ENCODE results near the gene PKHD1. TPM values are rescaled to one million over a fixed set of nuclear protein-coding genes. Genes with fewer than 3 reads are reported as not detected.

The PKHD1 gene
- total RNA-seq, 1 donor from 2014 or later, result 1.7 TPM

GRCh38 chr6:51813904-51814303 is 273.5 kb downstream of the PKHD1 start:
- DNase-seq (ENCODE audit: low spot score), result no peak

- no peak for DNase-seq (ENCODE audit: low spot score)
Measured at GRCh38 chr6:51812231-51812630, 275.2 kb downstream of the PKHD1 start.

- no peak for DNase-seq (ENCODE audit: low spot score)
Measured at GRCh38 chr6:51805517-51805916, 281.9 kb downstream of the PKHD1 start.

GRCh38 chr6:51800603-51801002 is 286.8 kb downstream of the PKHD1 start:
- DNase-seq (ENCODE audit: low spot score), result no peak

GRCh38 chr6:51793393-51793792 is 294.0 kb downstream of the PKHD1 start:
- no peak for DNase-seq (ENCODE audit: low spot score)

DNA sequence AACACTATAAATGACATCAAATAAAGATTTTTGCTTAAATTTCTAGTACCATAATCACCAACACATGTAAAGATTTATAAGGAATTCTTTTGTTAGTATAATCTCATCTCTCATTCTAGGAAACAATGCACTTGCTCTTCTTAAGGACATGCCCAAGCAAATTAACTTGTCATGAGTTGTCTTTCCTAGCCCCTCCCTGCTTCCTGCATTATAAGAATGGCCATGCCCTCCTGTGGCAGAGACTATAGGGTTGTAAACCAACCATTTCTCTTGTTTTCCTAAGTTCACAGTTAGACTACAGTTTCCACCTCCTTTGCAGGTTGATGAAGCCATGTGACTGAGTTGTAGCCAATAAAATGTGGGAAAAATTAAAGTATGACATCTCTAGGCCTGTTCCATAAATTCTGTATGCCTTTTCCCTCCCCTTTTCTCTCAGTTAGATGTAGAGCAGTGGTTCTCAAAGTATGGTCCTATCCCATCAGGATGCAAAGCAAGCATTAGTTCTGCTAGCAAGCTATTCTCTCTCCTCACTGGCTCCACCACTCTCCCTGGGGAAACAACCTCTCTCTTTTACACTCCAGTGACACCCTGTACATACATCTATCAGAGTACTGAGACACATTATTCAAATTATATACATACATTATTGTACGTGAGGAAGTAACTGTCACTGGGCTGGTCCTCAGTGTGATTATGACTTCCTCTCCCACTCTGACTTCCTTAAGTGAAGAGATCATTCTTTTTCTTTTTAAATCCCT is 295.0 kb downstream of the PKHD1 start:
- DNase-seq (ENCODE audit: low spot score), result no peak

- DNase-seq (ENCODE audit: low spot score), result no peak
Measured at GRCh38 chr6:51790946-51791345, 296.5 kb downstream of the PKHD1 start.

DNA sequence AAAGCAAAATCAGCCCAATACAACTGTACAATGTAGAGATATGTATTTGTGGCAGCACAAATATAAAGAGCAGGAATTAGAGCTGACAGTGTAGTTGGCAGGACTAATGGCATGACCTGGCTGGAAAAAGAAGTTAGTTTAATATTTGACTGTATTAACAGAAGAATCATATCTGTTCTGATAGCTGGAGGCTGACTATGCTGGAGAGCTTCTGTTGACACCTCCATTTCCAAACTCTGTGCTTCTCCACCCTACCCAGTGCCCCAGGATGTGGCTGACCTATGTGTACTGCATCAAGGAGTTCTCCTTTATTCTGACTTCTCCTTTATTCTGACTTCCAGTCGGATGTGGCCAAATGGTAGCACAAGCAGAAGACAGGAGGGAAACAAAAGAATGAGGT is 299.3 kb downstream of the PKHD1 start:
- DNase-seq (ENCODE audit: low spot score), result no peak

DNA sequence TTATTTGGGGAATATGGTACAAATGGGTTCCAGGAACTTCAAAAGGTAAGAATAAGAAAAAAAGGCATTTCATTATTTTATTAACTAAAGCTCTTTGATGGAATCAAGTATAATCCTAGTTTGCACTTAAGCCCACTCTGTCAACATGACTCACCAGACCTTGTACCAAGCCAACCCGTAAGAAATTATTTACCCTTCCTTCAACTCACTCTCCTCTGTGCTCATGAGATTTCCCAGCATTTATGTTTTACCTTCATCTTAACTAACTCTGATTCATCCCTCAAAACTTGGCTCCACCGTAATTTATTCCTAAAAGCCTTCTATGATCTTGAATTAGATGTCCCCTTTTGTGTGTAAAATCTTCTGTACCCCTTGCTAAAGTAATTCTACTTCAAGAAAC is 308.7 kb downstream of the PKHD1 start:
- no peak for DNase-seq (ENCODE audit: low spot score)

GRCh38 chr6:51777618-51778017 is 309.8 kb downstream of the PKHD1 start:
- DNase-seq (ENCODE audit: low spot score), result no peak

GRCh38 chr6:51775942-51776860 is 311.2 kb downstream of the PKHD1 start:
- no peak for DNase-seq (ENCODE audit: low spot score)

- DNase-seq (ENCODE audit: low spot score), result no peak
Measured at GRCh38 chr6:51768087-51768486, 319.3 kb downstream of the PKHD1 start.

- DNase-seq (ENCODE audit: low spot score), result no peak
Measured at GRCh38 chr6:51765230-51765629, 322.2 kb downstream of the PKHD1 start.

DNA sequence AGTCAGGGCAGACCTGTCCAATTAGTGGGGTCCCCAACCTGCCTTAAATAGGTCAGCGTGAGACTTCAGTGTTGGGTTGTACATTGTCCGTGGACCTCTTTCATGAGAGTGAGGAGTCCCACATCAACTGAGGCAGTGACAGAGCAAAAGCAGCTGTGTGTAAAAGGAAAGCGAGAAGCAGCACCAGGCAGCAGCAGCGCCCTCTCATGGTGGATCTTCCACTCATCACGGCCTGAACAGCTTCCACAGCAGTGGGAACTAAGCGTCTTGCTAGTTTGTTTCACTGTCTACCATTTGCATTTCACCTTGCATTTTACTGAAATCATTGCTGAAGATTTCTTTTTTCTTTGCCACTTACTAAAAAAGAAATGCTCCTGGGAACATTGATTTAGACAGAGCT is 333.8 kb downstream of the PKHD1 start:
- DNase-seq (ENCODE audit: low spot score), result no peak

DNA sequence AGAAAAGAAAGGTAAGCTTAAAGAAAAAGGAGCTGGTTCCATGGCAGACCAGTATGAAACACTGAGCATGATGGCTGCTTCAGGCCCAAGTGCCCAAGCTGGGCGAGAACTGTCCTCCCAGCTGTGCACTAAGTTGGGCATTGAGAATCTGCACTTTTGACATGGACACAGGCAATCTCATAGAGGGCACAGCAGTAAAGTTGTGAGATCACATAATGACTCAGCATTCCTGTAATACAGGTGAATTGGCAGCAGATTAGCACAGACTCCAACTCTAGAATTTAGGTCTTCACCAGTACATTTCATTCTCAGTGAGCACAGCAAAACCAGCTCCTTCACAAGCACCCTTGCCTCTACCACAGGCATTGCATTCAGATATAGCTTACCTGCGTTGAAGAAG is 343.4 kb downstream of the PKHD1 start:
- DNase-seq (ENCODE audit: low spot score), result no peak

DNA sequence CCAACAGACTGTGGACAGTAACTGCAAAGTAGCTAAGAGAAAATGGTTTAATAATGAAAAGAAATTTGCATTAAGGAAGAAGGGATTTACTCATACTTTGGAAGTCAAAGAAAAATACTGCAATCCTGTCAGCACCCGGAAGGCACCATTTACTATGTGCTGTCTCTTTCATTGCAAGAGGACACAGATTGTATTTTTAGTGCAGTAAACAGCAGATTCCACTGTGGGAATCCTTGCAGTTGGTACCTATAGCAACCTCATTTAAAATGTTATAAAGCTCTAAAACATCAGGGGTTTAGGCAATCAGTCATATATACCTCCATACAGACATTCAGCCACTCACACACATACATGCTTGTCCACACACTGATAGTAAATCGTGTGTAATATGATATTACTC is 346.8 kb downstream of the PKHD1 start:
- DNase-seq (ENCODE audit: low spot score), result no peak

GRCh38 chr6:51738614-51739013 is 348.8 kb downstream of the PKHD1 start:
- no peak for DNase-seq (ENCODE audit: low spot score)

DNA sequence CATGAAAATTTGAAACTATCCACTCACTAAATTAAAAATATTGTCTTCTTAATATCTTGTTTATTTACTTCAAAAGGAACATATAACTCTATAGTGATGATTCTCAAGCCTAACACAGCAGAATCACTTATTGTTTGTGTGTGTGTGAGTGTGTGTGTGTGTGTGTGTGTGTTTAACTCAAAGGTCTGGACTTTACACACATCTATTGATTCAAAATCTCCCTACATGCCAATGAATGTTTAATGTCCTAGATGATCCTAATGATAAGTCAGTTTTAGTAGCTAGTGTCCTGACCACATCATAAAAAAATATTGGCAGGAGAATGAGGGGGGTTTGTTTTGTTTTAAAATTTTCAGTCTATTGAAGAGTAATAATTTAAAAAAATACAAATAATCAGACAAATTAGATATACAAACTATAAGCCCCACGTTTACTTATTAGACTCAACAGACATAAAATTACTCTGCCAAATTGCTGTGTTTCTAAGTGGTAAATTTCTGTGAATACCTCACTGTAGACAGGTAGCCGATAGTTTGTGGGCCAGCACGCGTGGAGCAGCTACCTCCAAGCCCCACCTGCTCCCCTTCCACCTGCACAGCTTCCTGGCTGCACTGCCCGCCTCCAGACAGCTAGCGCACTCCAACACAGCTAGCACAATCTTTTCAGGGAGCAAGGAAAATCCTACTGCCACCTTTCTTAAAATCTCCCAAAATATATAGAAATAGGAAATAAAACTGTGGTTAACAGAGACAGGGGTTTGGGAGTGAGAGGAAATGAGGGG is 349.6 kb downstream of the PKHD1 start:
- no peak for DNase-seq (ENCODE audit: low spot score)

DNA sequence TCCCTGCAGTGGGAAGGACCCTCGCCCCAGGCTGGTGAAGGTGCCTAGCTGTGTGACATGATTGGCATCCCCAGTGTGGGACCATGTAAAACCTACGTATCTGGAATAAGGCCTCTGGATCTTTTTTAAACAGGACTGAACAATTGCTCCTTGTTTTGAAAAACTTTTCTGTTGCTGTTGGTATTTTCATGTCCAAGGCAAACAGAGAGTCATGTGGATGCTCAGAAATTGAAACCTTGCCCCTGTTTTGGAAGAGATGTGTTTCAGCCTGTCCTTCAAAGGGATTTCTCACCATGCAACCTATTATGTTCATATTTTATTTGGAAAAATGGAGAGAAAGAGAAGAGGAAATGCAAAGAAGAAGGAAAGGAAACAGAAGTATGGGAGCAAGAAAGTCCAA is 362.3 kb downstream of the PKHD1 start:
- no peak for DNase-seq (ENCODE audit: low spot score)

GRCh38 chr6:51720327-51720726 is 367.1 kb downstream of the PKHD1 start:
- DNase-seq (ENCODE audit: low spot score), result no peak

DNA sequence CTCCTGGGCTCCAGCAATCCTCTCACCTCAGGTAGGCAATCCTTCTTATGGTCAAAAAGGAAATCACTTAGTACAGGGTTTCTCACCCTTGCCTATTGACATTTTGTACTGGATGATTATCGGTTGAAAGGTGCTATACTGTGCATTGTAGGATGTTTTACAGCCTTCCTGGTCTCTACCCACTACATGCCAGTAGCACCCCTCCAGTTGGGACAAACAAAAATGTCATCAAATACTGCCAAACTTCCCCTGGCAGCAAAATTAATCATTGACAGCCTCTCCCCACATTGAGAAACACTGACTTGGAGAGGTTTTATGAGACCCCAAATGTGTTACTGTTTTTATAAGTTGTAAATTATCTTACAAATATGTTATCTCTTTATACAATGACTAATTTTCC is 368.1 kb downstream of the PKHD1 start:
- DNase-seq (ENCODE audit: low spot score), result no peak

- DNase-seq (ENCODE audit: low spot score), result no peak
Measured at GRCh38 chr6:51718533-51718932, 368.9 kb downstream of the PKHD1 start.
